OCI-LY1 (cell line): ENCODE data around the gene CDH4.

Experiments used
- H2AFZ ChIP-seq: fragments of 200-600 bp; sonication (generic), shearing (Covaris generic); 2 replicates; pipeline ENCODE4 v1.6.0; 2014; ENCODE audit warnings: antibody characterized with exemption, mild to moderate bottlenecking, low read length
- H3F3A ChIP-seq: fragments of 200-600 bp; sonication (generic), shearing (Covaris generic); 2 replicates; pipeline ENCODE4 v1.6.0; 2014; ENCODE audit warnings: mild to moderate bottlenecking, antibody characterized with exemption, low read length, moderate library complexity; ENCODE audit not compliant: insufficient read depth
- H3K27ac ChIP-seq: fragments of 200-600 bp; sonication (generic); 2 replicates; pipeline ENCODE4 v1.5.1; 2014; ENCODE audit warnings: low read length, mixed run types, mild to moderate bottlenecking, low read depth; ENCODE audit not compliant: poor library complexity, severe bottlenecking
- H3K27me3 ChIP-seq: fragments of 200-600 bp; sonication (generic); 2 replicates; pipeline ENCODE4 v1.6.0; 2014; ENCODE audit warnings: antibody characterized with exemption, mild to moderate bottlenecking, low read length, moderate library complexity; ENCODE audit not compliant: insufficient read depth
- H3K36me3 ChIP-seq: fragments of 200-600 bp; sonication (generic); 2 replicates; pipeline ENCODE4 v1.6.1; 2014; ENCODE audit warnings: mild to moderate bottlenecking, antibody characterized with exemption, low read length, moderate library complexity, mixed read lengths; ENCODE audit not compliant: insufficient read depth
- H3K4me1 ChIP-seq: fragments of 200-600 bp; sonication (generic); 2 replicates; pipeline ENCODE4 v1.5.1; 2014; ENCODE audit warnings: mild to moderate bottlenecking, low read length, moderate library complexity; ENCODE audit not compliant: insufficient read depth, severe bottlenecking
- H3K4me2 ChIP-seq: fragments of 200-600 bp; sonication (generic), shearing (Covaris generic); 2 replicates; pipeline ENCODE4 v1.6.1; 2014; ENCODE audit warnings: low read length
- H3K4me3 ChIP-seq: fragments of 200-600 bp; sonication (generic); 2 replicates; pipeline ENCODE4 v1.5.1; 2014; ENCODE audit warnings: low read length, low read depth, mild to moderate bottlenecking, mixed read lengths; ENCODE audit not compliant: poor library complexity, severe bottlenecking
- H3K79me2 ChIP-seq: fragments of 200-600 bp; shearing (Covaris generic); 2 replicates; pipeline ENCODE4 v1.6.1; 2016; ENCODE audit warnings: mixed run types, low read length, mixed read lengths; ENCODE audit not compliant: insufficient read depth
- H3K9ac ChIP-seq: fragments of 200-600 bp; sonication (generic), shearing (Covaris generic); 2 replicates; pipeline ENCODE4 v1.6.1; 2014; ENCODE audit warnings: mild to moderate bottlenecking, low read length, mixed read lengths
- H3K9me2 ChIP-seq: fragments of 200-600 bp; sonication (generic), shearing (Covaris generic); 2 replicates; pipeline ENCODE4 v1.6.1; 2014; ENCODE audit warnings: low read depth, mild to moderate bottlenecking, low read length, mixed read lengths
- H3K9me3 ChIP-seq: fragments of 200-600 bp; shearing (Covaris generic); 2 replicates; pipeline ENCODE4 v1.6.1; 2014; ENCODE audit warnings: low read length, mixed read lengths
- H4K20me1 ChIP-seq: fragments of 200-600 bp; sonication (generic), shearing (Covaris generic); 2 replicates; pipeline ENCODE4 v1.6.0; 2016; ENCODE audit warnings: mild to moderate bottlenecking, low read length; ENCODE audit not compliant: insufficient read depth
- CTCF ChIP-seq: fragments of 200-600 bp; sonication (generic), shearing (Covaris generic); IDR thresholded peaks from 2 replicates; pipeline ENCODE4 v1.5.1; 2017; ENCODE audit warnings: mild to moderate bottlenecking, antibody characterized with exemption, low read length, moderate library complexity, mixed read lengths
- EZH2 ChIP-seq: fragments of 200-600 bp; sonication (generic), shearing (Covaris generic); IDR thresholded peaks from 2 replicates; pipeline ENCODE4 v1.8.0; 2017; ENCODE audit warnings: borderline replicate concordance, mixed run types, mild to moderate bottlenecking, antibody characterized with exemption, low read length, moderate library complexity, mixed read lengths

CDH4 gene

DNA sequence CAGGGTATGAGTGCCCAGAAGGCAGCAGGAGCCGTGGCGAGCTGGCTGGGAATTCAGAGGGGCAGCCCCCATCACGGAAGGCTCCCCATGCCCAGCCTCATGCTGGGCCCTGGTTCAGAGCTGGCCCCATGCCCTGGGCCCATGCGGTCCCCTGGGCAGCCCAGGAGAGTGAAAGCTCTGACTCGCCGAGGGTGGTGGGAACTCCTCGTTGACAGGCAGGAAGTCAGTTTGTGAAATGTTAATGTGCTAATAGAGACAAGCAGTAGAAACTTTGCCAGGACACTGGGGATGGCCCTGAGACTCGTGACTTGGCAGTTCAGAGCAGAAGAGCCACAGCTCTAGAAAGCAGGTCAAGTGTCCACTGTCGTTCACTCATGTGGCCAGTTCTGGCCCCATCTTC, 460.6 kb downstream of the CDH4 start:
- Histone ChIP-seq H3K79me2 (no peaks in the 10 kb centered on the region), H3K4me2 (no peak overlapping the region), H4K20me1 (no peaks in the 10 kb centered on the region), H3K27ac (no peak overlapping the region), H3K4me1 (no peaks in the 10 kb centered on the region), H3F3A (no peaks in the 10 kb centered on the region), H2AFZ (no peak overlapping the region), H3K36me3 (no peaks in the 10 kb centered on the region), H3K9me2 (no peaks in the 10 kb centered on the region), H3K4me3 (no peak overlapping the region), H3K9me3 (no peaks in the 10 kb centered on the region), H3K9ac (no peak overlapping the region), H3K27me3 (no peaks in the 10 kb centered on the region)
- TF ChIP-seq EZH2 (no peak), CTCF (no peak)

- Histone ChIP-seq H4K20me1 (no peaks in the 10 kb centered on the region), H3K4me3 (no peak overlapping the region), H3K9me2 (no peaks in the 10 kb centered on the region), H2AFZ (no peak overlapping the region), H3K27ac (no peak overlapping the region), H3K9ac (no peak overlapping the region), H3K79me2 (no peaks in the 10 kb centered on the region), H3K36me3 (no peaks in the 10 kb centered on the region), H3K9me3 (no peaks in the 10 kb centered on the region), H3F3A (no peaks in the 10 kb centered on the region), H3K4me1 (no peaks in the 10 kb centered on the region), H3K4me2 (no peak overlapping the region), H3K27me3 (no peaks in the 10 kb centered on the region)
- TF ChIP-seq CTCF (no peak), EZH2 (no peak)
These were observed 466.4 kb downstream of the CDH4 start for GRCh38 chr20:61718361-61719005.

- Histone ChIP-seq H3F3A (no peaks in the 10 kb centered on the region), H3K79me2 (no peaks in the 10 kb centered on the region), H3K4me2 (no peak overlapping the region), H4K20me1 (no peaks in the 10 kb centered on the region), H3K9me2 (no peaks in the 10 kb centered on the region), H3K36me3 (no peaks in the 10 kb centered on the region), H3K27me3 (no peaks in the 10 kb centered on the region), H2AFZ (no peak overlapping the region), H3K4me3 (no peak overlapping the region), H3K9me3 (no peaks in the 10 kb centered on the region), H3K9ac (no peak overlapping the region), H3K4me1 (no peaks in the 10 kb centered on the region), H3K27ac (no peak overlapping the region)
- no peak for TF ChIP-seq CTCF
- no peak for TF ChIP-seq EZH2
These were observed 467.8 kb downstream of the CDH4 start for GRCh38 chr20:61719691-61720347.
